A673 (cell line): ENCODE measurements around the gene XYLT1. TPM values are rescaled to one million over a fixed set of nuclear protein-coding genes. Genes with fewer than 3 reads are reported as not detected.

Source experiments
- BruUV-seq: library from RNA; stranded (reverse); fragments of 400-500 nt; replicated peaks from 2 replicates; lab custom pipeline; 2021; lab: Mats Ljungman, UMichigan
- CTCF ChIA-PET: fragments of 300-600 bp; sonication (Branson Sonifier 250); formaldehyde crosslinking; loops from one replicate; lab custom pipeline; 2022; ENCODE audit warnings: antibody characterized with exemption; lab: Charles Lee
- POLR2A ChIA-PET: fragments of 300-600 bp; sonication (Branson Sonifier 250); formaldehyde crosslinking; loops from one replicate; lab custom pipeline; 2022; ENCODE audit warnings: antibody characterized with exemption; ENCODE audit not compliant: low non-redundant PET; lab: Charles Lee
- DNase-seq: peaks from one replicate; pipeline ENCODE4 v3.0.0-alpha.2; 2015; ENCODE audit warnings: low spot score
- H3K27ac ChIP-seq: fragments of 200-600 bp; sonication (generic); 2 replicates; pipeline ENCODE4 v1.5.1; 2016; ENCODE audit warnings: mixed run types, low read depth, mild to moderate bottlenecking, mixed read lengths, antibody characterized with exemption, low read length; ENCODE audit not compliant: poor library complexity, severe bottlenecking
- H3K27me3 ChIP-seq: fragments of 200-600 bp; sonication (generic); replicated peaks from 2 replicates; pipeline ENCODE4 v1.6.1; 2017; ENCODE audit warnings: mixed run types, low read depth, mild to moderate bottlenecking, mixed read lengths, antibody characterized with exemption, low read length; ENCODE audit not compliant: insufficient read depth, poor library complexity
- H3K36me3 ChIP-seq: fragments of 200-600 bp; sonication (generic); 2 replicates; pipeline ENCODE4 v1.6.1; 2016; ENCODE audit warnings: mixed run types, mild to moderate bottlenecking, mixed read lengths, antibody characterized with exemption, low read length; ENCODE audit not compliant: insufficient read depth, poor library complexity, severe bottlenecking
- H3K4me1 ChIP-seq: fragments of 200-600 bp; sonication (generic); 2 replicates; pipeline ENCODE4 v1.6.1; 2017; ENCODE audit warnings: mixed run types, mild to moderate bottlenecking, mixed read lengths, antibody characterized with exemption, low read length; ENCODE audit not compliant: insufficient read depth, poor library complexity, severe bottlenecking
- H3K4me3 ChIP-seq: fragments of 200-600 bp; sonication (generic); 2 replicates; pipeline ENCODE4 v1.5.1; 2016; ENCODE audit warnings: low read depth, mixed run types, mild to moderate bottlenecking, mixed read lengths, low read length; ENCODE audit not compliant: poor library complexity, severe bottlenecking
- H3K9me3 ChIP-seq: fragments of 200-600 bp; sonication (generic); 2 replicates; pipeline ENCODE4 v1.6.1; 2016; ENCODE audit warnings: mixed run types, low read depth, mild to moderate bottlenecking, mixed read lengths, antibody characterized with exemption, low read length; ENCODE audit not compliant: poor library complexity, severe bottlenecking
- CTCF ChIP-seq: fragments of 300-800, 200-600 bp; sonication (generic); conservative IDR thresholded peaks from 2 replicates; pipeline ENCODE4 v1.5.1; 2017; ENCODE audit warnings: low read depth, mild to moderate bottlenecking, antibody characterized with exemption, low read length, moderate library complexity, mixed read lengths
- EZH2 ChIP-seq: fragments of 200-600 bp; sonication (generic); IDR thresholded peaks from 2 replicates; pipeline ENCODE4 v1.6.1; 2017; ENCODE audit warnings: borderline replicate concordance, low read depth, mild to moderate bottlenecking, mixed read lengths, antibody characterized with exemption, low read length; ENCODE audit not compliant: poor library complexity, severe bottlenecking
- intact Hi-C: fragments of 100-400 bp; cut with micrococcal nuclease; formaldehyde crosslinking; loops from one replicate; pipeline ENCODE4 v1.10.0; 2022; ENCODE audit not compliant: unreplicated experiment
- total RNA-seq: library from RNA; stranded (reverse); gene quantifications from 2 replicates; pipeline ENCODE4 v1.2.3, GENCODE V29; 2021

Gene XYLT1
- total RNA-seq, 1 experiment from 2014 or later = 0.64 TPM

DNA sequence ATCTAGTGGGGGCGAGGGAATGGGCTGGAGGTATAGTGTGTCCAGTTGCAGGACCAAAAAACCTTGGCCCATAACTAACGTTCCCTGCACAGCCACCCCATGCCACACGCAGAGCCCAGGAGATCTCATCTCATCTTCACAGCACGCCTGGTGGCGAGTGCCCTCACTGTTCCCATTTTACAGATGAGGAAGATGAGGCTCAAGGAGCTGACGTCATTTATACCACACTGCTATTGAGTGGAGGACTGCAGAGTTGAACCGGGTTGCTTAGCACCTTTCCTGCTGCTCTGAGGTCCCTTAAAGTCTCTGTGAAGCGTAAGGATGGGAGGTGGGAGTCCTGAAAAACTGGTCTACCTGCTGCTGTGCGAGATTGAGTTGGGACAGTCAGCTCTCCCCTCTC, 172.5 kb downstream of the XYLT1 start:
- Histone ChIP-seq H3K27ac (no peak overlapping the region), H3K27me3 (no peaks in the 10 kb centered on the region), H3K36me3 (no peaks in the 10 kb centered on the region), H3K9me3 (no peaks in the 10 kb centered on the region), H3K4me1 (no peaks in the 10 kb centered on the region), H3K4me3 (no peak overlapping the region)
- ChIA-PET CTCF (no interaction called here), POLR2A (no interaction called here)
- no TSS peak for BruUV-seq
- intact Hi-C loops = no loop called here
- TF ChIP-seq EZH2 = no peak
- TF ChIP-seq CTCF = no peak
- no peak for DNase-seq

DNA sequence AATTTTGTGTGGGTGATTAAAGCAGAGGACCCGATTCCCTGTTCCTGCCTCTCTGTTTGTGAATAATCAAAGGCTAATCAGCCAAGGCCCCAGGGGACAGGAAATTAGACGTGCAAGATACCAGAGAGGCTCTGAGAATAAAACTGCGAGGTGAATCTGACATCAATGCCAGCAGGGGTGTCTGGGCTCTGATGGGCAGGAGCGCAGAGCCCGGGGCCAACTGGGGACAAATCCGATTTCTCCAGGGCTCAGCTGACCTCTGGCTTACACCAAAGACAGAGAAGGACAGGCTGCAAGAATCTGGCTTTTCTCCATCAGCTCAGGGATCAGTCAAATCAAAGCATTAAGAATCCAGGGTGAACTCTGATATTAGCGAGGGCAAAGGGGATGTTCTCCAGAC, 174.3 kb downstream of the XYLT1 start:
- DNase-seq = no peak

DNA sequence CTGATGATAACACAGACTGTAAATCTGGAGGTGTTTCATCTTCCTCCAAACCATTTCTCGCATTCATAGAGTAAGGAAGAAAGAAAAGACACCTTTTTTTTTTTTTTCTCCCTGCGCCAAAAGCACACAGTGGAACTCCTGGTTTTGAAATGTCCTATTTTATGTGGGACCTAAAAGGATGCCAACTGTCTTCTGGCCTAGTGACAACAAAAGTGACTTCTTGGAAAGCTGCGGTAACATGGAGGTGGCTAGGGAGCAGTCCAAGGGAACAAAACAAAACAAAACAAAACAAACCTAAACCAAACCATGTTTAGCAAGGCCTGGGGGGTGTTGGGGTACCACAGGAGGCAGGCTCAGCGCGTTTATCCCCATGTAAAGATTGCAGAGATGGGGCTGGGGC, 174.8 kb downstream of the XYLT1 start:
- intact Hi-C loops = no loop called here
- no peak overlapping the region for H3K4me3 ChIP-seq
- no peaks in the 10 kb centered on the region for H3K4me1 ChIP-seq
- no peaks in the 10 kb centered on the region for H3K36me3 ChIP-seq
- ChIA-PET POLR2A (no interaction called here), CTCF (no interaction called here)
- TF ChIP-seq CTCF (no peak), EZH2 (no peak)
- BruUV-seq = no TSS peak
- H3K9me3 ChIP-seq = no peaks in the 10 kb centered on the region
- no peak for DNase-seq
- H3K27me3 ChIP-seq = no peaks in the 10 kb centered on the region
- H3K27ac ChIP-seq = no peak overlapping the region

More for the DNA sequence above, 174.3 kb downstream of the XYLT1 start:
- Histone ChIP-seq H3K27ac (no peak overlapping the region), H3K27me3 (no peaks in the 10 kb centered on the region), H3K4me3 (no peak overlapping the region), H3K4me1 (no peaks in the 10 kb centered on the region), H3K9me3 (no peaks in the 10 kb centered on the region), H3K36me3 (no peaks in the 10 kb centered on the region)
- TF ChIP-seq CTCF = no peak
- no peak for TF ChIP-seq EZH2
- ChIA-PET POLR2A (no interaction called here), CTCF (no interaction called here)
- BruUV-seq = no TSS peak
- intact Hi-C loops = no loop called here
